Measurements from ENCODE around the gene TNS1.
A peak's percentile ranks its signal among the peaks of the same experiment; 100 is the strongest.
"Not testable (repeated sequence)": the region's sequence is repeated elsewhere in the genome, so short reads cannot be mapped to it uniquely, and the experiment has no call there.

TNS1 gene

GRCh38 chr2:217820091-217820819, 182.5 kb downstream of the TNS1 start:
- no peak overlapping the region for H3K4me3 ChIP-seq (ENCODE audit: low read length)
- no peak for DNase-seq (ENCODE audit: low read depth, low spot score)

GRCh38 chr2:217818293-217818850, 184.4 kb downstream of the TNS1 start:
- no peak overlapping the region for H3K4me3 ChIP-seq (ENCODE audit: low read length)
- DNase-seq (ENCODE audit: low read depth, low spot score) = no peak

GRCh38 chr2:217817466-217818292, 185.1 kb downstream of the TNS1 start:
- no peak overlapping the region for H3K4me3 ChIP-seq (ENCODE audit: low read length)
- no peak for DNase-seq (ENCODE audit: low read depth, low spot score)

GRCh38 chr2:217816396-217816869, 186.4 kb downstream of the TNS1 start:
- DNase-seq (ENCODE audit: low read depth, low spot score) = no peak
- no peak overlapping the region for H3K4me3 ChIP-seq (ENCODE audit: low read length)

GRCh38 chr2:217813828-217814227, 189.0 kb downstream of the TNS1 start:
- no peak overlapping the region for H3K4me3 ChIP-seq (ENCODE audit: low read length)
- DNase-seq (ENCODE audit: low read depth, low spot score) = no peak

- no peak overlapping the region for H3K4me3 ChIP-seq (ENCODE audit: low read length)
- DNase-seq (ENCODE audit: low read depth, low spot score) = no peak
These were observed 190.6 kb downstream of the TNS1 start for GRCh38 chr2:217812170-217812569.

- no peak for DNase-seq (ENCODE audit: low read depth, low spot score)
These were observed 192.5 kb downstream of the TNS1 start for GRCh38 chr2:217810260-217810659.

GRCh38 chr2:217809736-217810135, 193.1 kb downstream of the TNS1 start:
- no peak for DNase-seq (ENCODE audit: low read depth, low spot score)

More at GRCh38 chr2:217810260-217810659, 192.5 kb downstream of the TNS1 start:
- no peak overlapping the region for H3K4me3 ChIP-seq (ENCODE audit: low read length)

GRCh38 chr2:217808967-217809366, 193.8 kb downstream of the TNS1 start:
- not testable (repeated sequence) for DNase-seq (ENCODE audit: low read depth, low spot score); H3K4me3 ChIP-seq (ENCODE audit: low read length)

More at GRCh38 chr2:217809736-217810135, 193.1 kb downstream of the TNS1 start:
- no peak overlapping the region for H3K4me3 ChIP-seq (ENCODE audit: low read length)

- DNase-seq (ENCODE audit: low read depth, low spot score) = no peak
- no peak overlapping the region for H3K4me3 ChIP-seq (ENCODE audit: low read length)
These were observed 194.5 kb downstream of the TNS1 start for GRCh38 chr2:217808326-217808725.

GRCh38 chr2:217807753-217808152, 195.0 kb downstream of the TNS1 start:
- no peak for DNase-seq (ENCODE audit: low read depth, low spot score)
- H3K4me3 ChIP-seq (ENCODE audit: low read length) = no peak overlapping the region

- no peak for DNase-seq (ENCODE audit: low read depth, low spot score)
- H3K4me3 ChIP-seq (ENCODE audit: low read length) = no peak overlapping the region
These were observed 195.8 kb downstream of the TNS1 start for GRCh38 chr2:217807025-217807424.

GRCh38 chr2:217806482-217806765, 196.4 kb downstream of the TNS1 start:
- no peak for DNase-seq (ENCODE audit: low read depth, low spot score)
- no peak overlapping the region for H3K4me3 ChIP-seq (ENCODE audit: low read length)

- H3K4me3 ChIP-seq (ENCODE audit: low read length) = no peak overlapping the region
- no peak for DNase-seq (ENCODE audit: low read depth, low spot score)
These were observed 196.9 kb downstream of the TNS1 start for GRCh38 chr2:217805668-217806481.

- no peak overlapping the region for H3K4me3 ChIP-seq (ENCODE audit: low read length)
- peak; percentile 3 for DNase-seq (ENCODE audit: low read depth, low spot score)
These were observed 197.8 kb downstream of the TNS1 start for GRCh38 chr2:217804791-217805667.

GRCh38 chr2:217804338-217804737, 198.5 kb downstream of the TNS1 start:
- no peak for DNase-seq (ENCODE audit: low read depth, low spot score)
- no peak overlapping the region for H3K4me3 ChIP-seq (ENCODE audit: low read length)

- DNase-seq (ENCODE audit: low read depth, low spot score) = no peak
- H3K4me3 ChIP-seq (ENCODE audit: low read length) = no peak overlapping the region
These were observed 199.2 kb downstream of the TNS1 start for GRCh38 chr2:217803653-217803960.

- H3K4me3 ChIP-seq (ENCODE audit: low read length) = no peak overlapping the region
- DNase-seq (ENCODE audit: low read depth, low spot score) = no peak
These were observed 199.7 kb downstream of the TNS1 start for GRCh38 chr2:217802876-217803652.
